HEK293T (cell line): ENCODE results near the gene CTSE.

ENCODE experiments used
- CTCF ChIA-PET: fragments of 350-600 bp; formaldehyde crosslinking; extraction: SDS; loops from one replicate; lab custom pipeline; 2021; ENCODE audit warnings: antibody characterized with exemption, inconsistent platforms; lab: Yijun Ruan, JAX
- POLR2A ChIA-PET: fragments of 350-600 bp; formaldehyde crosslinking; extraction: SDS; loops from one replicate; lab custom pipeline; 2020; ENCODE audit warnings: antibody characterized with exemption, inconsistent platforms; lab: Yijun Ruan, JAX
- DNase-seq: peaks from one replicate; pipeline ENCODE4 v3.0.0; 2012; ENCODE audit warnings: mixed read lengths; ENCODE audit errors: extremely low spot score
- ARNT ChIP-seq: fragments of 450-650 bp; IDR thresholded peaks from 2 replicates; pipeline ENCODE4 v1.6.1; 2017; ENCODE audit warnings: mild to moderate bottlenecking
- BHLHE40 ChIP-seq: fragments of 450-650 bp; IDR thresholded peaks from 2 replicates; pipeline ENCODE4 v1.6.1; 2016; ENCODE audit warnings: mild to moderate bottlenecking, moderate library complexity, borderline replicate concordance
- CTBP1 ChIP-seq: fragments of 450-650 bp; IDR thresholded peaks from 2 replicates; pipeline ENCODE4 v1.6.1; 2016; ENCODE audit warnings: borderline replicate concordance
- ELF4 ChIP-seq: fragments of 450-650 bp; IDR thresholded peaks from 2 replicates; pipeline ENCODE4 v1.6.1; 2017; ENCODE audit warnings: antibody characterized with exemption
- FOXA1 ChIP-seq: fragments of 450-650 bp; IDR thresholded peaks from 2 replicates; pipeline ENCODE4 v1.6.1; 2016; ENCODE audit warnings: mild to moderate bottlenecking
- FOXK2 ChIP-seq: fragments of 450-650 bp; IDR thresholded peaks from 2 replicates; pipeline ENCODE4 v1.6.1; 2016; ENCODE audit warnings: mild to moderate bottlenecking
- FOXM1 ChIP-seq: fragments of 450-650 bp; IDR thresholded peaks from 2 replicates; pipeline ENCODE4 v1.6.1; 2017; ENCODE audit warnings: mild to moderate bottlenecking, borderline replicate concordance
- HDGF ChIP-seq: fragments of 450-650 bp; IDR thresholded peaks from 2 replicates; pipeline ENCODE4 v1.6.1; 2017; ENCODE audit warnings: antibody characterized with exemption, borderline replicate concordance
- L3MBTL2 ChIP-seq: fragments of 450-650 bp; conservative IDR thresholded peaks from 2 replicates; pipeline ENCODE4 v1.6.1; 2016; ENCODE audit warnings: mild to moderate bottlenecking
- LEF1 ChIP-seq: fragments of 450-650 bp; IDR thresholded peaks from 2 replicates; pipeline ENCODE4 v1.6.1; 2017; ENCODE audit warnings: mild to moderate bottlenecking, borderline replicate concordance
- NFRKB ChIP-seq: fragments of 450-650 bp; IDR thresholded peaks from 2 replicates; pipeline ENCODE4 v1.6.1; 2016; ENCODE audit warnings: mild to moderate bottlenecking, moderate library complexity
- PKNOX1 ChIP-seq: fragments of 450-650 bp; IDR thresholded peaks from 2 replicates; pipeline ENCODE4 v1.6.1; 2016
- SP1 ChIP-seq: fragments of 450-650 bp; IDR thresholded peaks from 2 replicates; pipeline ENCODE4 v1.6.1; 2017
- SUZ12 ChIP-seq: fragments of 450-650 bp; IDR thresholded peaks from 2 replicates; pipeline ENCODE4 v1.6.1; 2016; ENCODE audit warnings: mild to moderate bottlenecking
- TARDBP ChIP-seq: fragments of 450-650 bp; IDR thresholded peaks from 2 replicates; pipeline ENCODE4 v1.6.1; 2016
- ZNF384 ChIP-seq: fragments of 450-650 bp; IDR thresholded peaks from 2 replicates; pipeline ENCODE4 v1.6.1; 2016

Gene CTSE

GRCh38 chr1:206005778-206006180 lies 17.9 kb downstream of the CTSE start:
- DNase-seq, result no peak
- ChIA-PET CTCF (interaction anchor here (1.0 kb wide), 1 partner anchor 29 kb away, joined by 3 read pairs; no protein-coding TSS in a partner anchor), POLR2A (no interaction called here)
- TF ChIP-seq NFRKB (no peak), ELF4 (no peak), CTBP1 (no peak), LEF1 (no peak), ARNT (no peak), SUZ12 (no peak), FOXA1 (no peak), TARDBP (no peak), FOXM1 (no peak), ZNF384 (no peak), FOXK2 (no peak), BHLHE40 (no peak), HDGF (no peak), PKNOX1 (no peak), SP1 (no peak), L3MBTL2 (no peak)

- POLR2A ChIA-PET, result no interaction called here
- DNase-seq, result no peak
- CTCF ChIA-PET, result interaction anchor here (1.0 kb wide), 1 partner anchor 29 kb away, joined by 3 read pairs; no protein-coding TSS in a partner anchor
- TF ChIP-seq ELF4, result no peak
- no peak for TF ChIP-seq SUZ12
- TF ChIP-seq TARDBP, result no peak
- TF ChIP-seq HDGF, result no peak
- no peak for TF ChIP-seq FOXA1
- no peak for TF ChIP-seq FOXK2
- TF ChIP-seq FOXM1, result no peak
- TF ChIP-seq ZNF384, result no peak
- TF ChIP-seq NFRKB, result no peak
- TF ChIP-seq PKNOX1, result no peak
- TF ChIP-seq SP1, result no peak
Observed at GRCh38 chr1:206005234-206005633, 18.5 kb downstream of the CTSE start.

GRCh38 chr1:206004826-206005225 lies 18.9 kb downstream of the CTSE start:
- no peak for DNase-seq
- no peak for TF ChIP-seq HDGF
- no peak for TF ChIP-seq NFRKB
- TF ChIP-seq SUZ12, result no peak
- no peak for TF ChIP-seq TARDBP
- no peak for TF ChIP-seq CTBP1
- no peak for TF ChIP-seq ARNT
- TF ChIP-seq FOXM1, result no peak
- TF ChIP-seq FOXK2, result no peak
- no peak for TF ChIP-seq FOXA1
- no peak for TF ChIP-seq LEF1
- TF ChIP-seq SP1, result no peak
- no peak for TF ChIP-seq PKNOX1
- TF ChIP-seq ELF4, result no peak
- TF ChIP-seq ZNF384, result no peak
- TF ChIP-seq BHLHE40, result no peak
- TF ChIP-seq L3MBTL2, result no peak
- ChIA-PET CTCF (no interaction called here), POLR2A (no interaction called here)

GRCh38 chr1:206003854-206004800 lies 19.6 kb downstream of the CTSE start:
- ChIA-PET POLR2A (no interaction called here), CTCF (no interaction called here)
- TF ChIP-seq TARDBP (no peak), ARNT (no peak), ELF4 (no peak), SUZ12 (no peak), L3MBTL2 (no peak), FOXA1 (no peak), SP1 (no peak), CTBP1 (no peak), NFRKB (no peak), HDGF (no peak), LEF1 (no peak), FOXM1 (no peak), ZNF384 (no peak), PKNOX1 (no peak)
- no peak for DNase-seq
